HG02571 (cell line): Measurements from ENCODE around the gene CHRNA4.

Source experiments
- ATAC-seq: cut with Tn5 transposase; IDR thresholded peaks from one replicate; pipeline ENCODE4 v1.9.1; 2021; ENCODE audit warnings: mild to moderate bottlenecking, moderate library complexity; ENCODE audit not compliant: unreplicated experiment

Gene CHRNA4

GRCh38 chr20:63322933-63323273, 38.2 kb downstream of the CHRNA4 start:
- ATAC-seq, result no peak

- no peak for ATAC-seq
These were observed 38.8 kb downstream of the CHRNA4 start for GRCh38 chr20:63322146-63322932.

GRCh38 chr20:63321148-63321831, 39.9 kb downstream of the CHRNA4 start:
- no peak for ATAC-seq

- no peak for ATAC-seq
These were observed 40.5 kb downstream of the CHRNA4 start for GRCh38 chr20:63320616-63321147.

GRCh38 chr20:63320041-63320511, 41.1 kb downstream of the CHRNA4 start:
- ATAC-seq, result no peak

- no peak for ATAC-seq
These were observed 41.7 kb downstream of the CHRNA4 start for GRCh38 chr20:63319164-63320040.

GRCh38 chr20:63318391-63319163, 42.6 kb downstream of the CHRNA4 start:
- no peak for ATAC-seq

- ATAC-seq, result no peak
These were observed 43.4 kb downstream of the CHRNA4 start for GRCh38 chr20:63317601-63318291.

- no peak for ATAC-seq
These were observed 44.1 kb downstream of the CHRNA4 start for GRCh38 chr20:63317061-63317460.

- no peak for ATAC-seq
These were observed 44.6 kb downstream of the CHRNA4 start for GRCh38 chr20:63316502-63316921.

- ATAC-seq, result no peak
These were observed 45.2 kb downstream of the CHRNA4 start for GRCh38 chr20:63315731-63316491.

GRCh38 chr20:63315240-63315689, 45.9 kb downstream of the CHRNA4 start:
- ATAC-seq, result no peak

GRCh38 chr20:63314566-63315239, 46.4 kb downstream of the CHRNA4 start:
- no peak for ATAC-seq

GRCh38 chr20:63314015-63314471, 47.1 kb downstream of the CHRNA4 start:
- ATAC-seq, result no peak

GRCh38 chr20:63313349-63314014, 47.7 kb downstream of the CHRNA4 start:
- ATAC-seq, result no peak

GRCh38 chr20:63312690-63313348, 48.3 kb downstream of the CHRNA4 start:
- ATAC-seq, result no peak

GRCh38 chr20:63312273-63312672, 48.9 kb downstream of the CHRNA4 start:
- ATAC-seq, result no peak
